ENCODE measurements around the gene U2AF1L4. TPM values are rescaled to one million over a fixed set of nuclear protein-coding genes. Genes with fewer than 3 reads are reported as not detected.

The U2AF1L4 gene
- total and polyA plus RNA-seq, 2 of the 4 experiments (the other 2 are of a cell fraction), result 6.1 to 15.0 TPM

- no peak overlapping the region for H4K91ac ChIP-seq (ENCODE audit: insufficient read depth, low read depth, low read length)
- WGBS, 2 experiments (ENCODE audit: extremely low coverage in 2 of 2, insufficient read length in 1 of 2), result 89% methylated on average over 7 of the region's 15 CpGs; no CpG with 5 or more reads in 1 of the 2 experiments
- H2AFZ ChIP-seq (replicated peaks; ENCODE audit: low read length, poor library complexity), result no peak overlapping the region
- no peak overlapping the region for H4K5ac ChIP-seq (ENCODE audit: low read depth, low read length)
- H2AK9ac ChIP-seq (replicated peaks; ENCODE audit: low read depth, low read length, poor library complexity), result no peak overlapping the region
- H3K27me3 ChIP-seq (ENCODE audit: control insufficient read depth, insufficient read depth, low read length), result no peaks in the 10 kb centered on the region
- no peak overlapping the region for H2BK5ac ChIP-seq (ENCODE audit: low read depth, low read length, poor library complexity, severe bottlenecking)
- no peak overlapping the region for H3K4ac ChIP-seq (ENCODE audit: low read depth, low read length)
- peaks cover 5% of the 10 kb centered on the region; the same call in 1 of the 2 replicates for H3K36me3 ChIP-seq (ENCODE audit: control insufficient read depth, insufficient read depth, low read length)
- no peak for ATAC-seq (ENCODE audit: low read depth)
- no peaks in the 10 kb centered on the region for H3K4me1 ChIP-seq (ENCODE audit: control insufficient read depth, insufficient read depth, low read length)
- no TSS peak for BruUV-seq (replicated peaks)
- no peak overlapping the region for H3K18ac ChIP-seq (ENCODE audit: low read depth, low read length)
- in situ Hi-C loops (cut with MboI; ENCODE audit: low sequenced_read_pairs) (no loop called here), intact Hi-C loops (cut with micrococcal nuclease) (no loop called here), dilution Hi-C loops (cut with HindIII; ENCODE audit: low sequenced_read_pairs, unreplicated experiment) (no loop called here)
- H3K4me2 ChIP-seq (ENCODE audit: low read depth, low read length), result no peak overlapping the region
- no peak overlapping the region for H2AK5ac ChIP-seq (ENCODE audit: low read depth, low read length)
- no peak overlapping the region for H3K23ac ChIP-seq (ENCODE audit: low read depth, low read length)
- no peak overlapping the region for H3K4me3 ChIP-seq (ENCODE audit: insufficient read depth, low read depth, low read length)
- no peak overlapping the region for H3K27ac ChIP-seq (ENCODE audit: insufficient read depth, low read length)
- H4K8ac ChIP-seq (ENCODE audit: low read depth in 2 of 2, low read length in 2 of 2), result no peak overlapping the region
- TF ChIP-seq SMC3 (IDR thresholded peaks at IDR 0.05; ENCODE audit: low read depth, low read length), result no peak
- TF ChIP-seq CEBPB (IDR thresholded peaks at IDR 0.05; ENCODE audit: low read depth, low read length), result no peak
- no peak for TF ChIP-seq RCOR1 (IDR thresholded peaks at IDR 0.05; ENCODE audit: insufficient replicate concordance, low read length)
- no peak for TF ChIP-seq MAZ (IDR thresholded peaks at IDR 0.05; ENCODE audit: borderline replicate concordance, low read depth, low read length)
- no peak for TF ChIP-seq FOS (IDR thresholded peaks at IDR 0.05; ENCODE audit: low read depth, low read length)
- TF ChIP-seq POLR2A (IDR thresholded peaks at IDR 0.05; ENCODE audit: low read depth, low read length), result no peak
- H4K20me1 ChIP-seq (ENCODE audit: insufficient read depth, low read length), result no peaks in the 10 kb centered on the region
- no peak overlapping the region for H2BK120ac ChIP-seq (ENCODE audit: low read depth, low read length)
- H3K56ac ChIP-seq (ENCODE audit: extremely low read depth, insufficient read depth, low read length), result no peak overlapping the region
- POLR2A ChIA-PET (ENCODE audit: unreplicated experiment), result no interaction called here
- no peak overlapping the region for H2BK20ac ChIP-seq (ENCODE audit: low read depth, low read length)
- DNase-seq, result no peak
- H3K9me1 ChIP-seq (ENCODE audit: insufficient read depth, low read length), result no peaks in the 10 kb centered on the region
- H2BK15ac ChIP-seq (ENCODE audit: low read depth, low read length), result no peak overlapping the region
- H3K14ac ChIP-seq (replicated peaks; ENCODE audit: low read depth, low read length), result no peak overlapping the region
- no peaks in the 10 kb centered on the region for H3K9me3 ChIP-seq (ENCODE audit: control insufficient read depth, insufficient read depth, low read length)
- CTCF ChIA-PET, result no interaction called here
- no peak overlapping the region for H3K9ac ChIP-seq (ENCODE audit: low read depth, low read length)
- H3K79me1 ChIP-seq (ENCODE audit: low read depth in 1 of 2, low read length in 2 of 2), result no peaks in the 10 kb centered on the region
Observed at GRCh38 chr19:35787227-35787799, 42.1 kb upstream of the U2AF1L4 start.
